Activated T-cell treated with anti-CD3 and anti-CD28 coated beads for 1 hour (primary cell): ENCODE results near the gene INSRR.

Experiments
- DNase-seq: peaks from one replicate; pipeline ENCODE4 v3.0.0-alpha.2; 2020; ENCODE audit warnings: low read depth

Gene INSRR

DNA sequence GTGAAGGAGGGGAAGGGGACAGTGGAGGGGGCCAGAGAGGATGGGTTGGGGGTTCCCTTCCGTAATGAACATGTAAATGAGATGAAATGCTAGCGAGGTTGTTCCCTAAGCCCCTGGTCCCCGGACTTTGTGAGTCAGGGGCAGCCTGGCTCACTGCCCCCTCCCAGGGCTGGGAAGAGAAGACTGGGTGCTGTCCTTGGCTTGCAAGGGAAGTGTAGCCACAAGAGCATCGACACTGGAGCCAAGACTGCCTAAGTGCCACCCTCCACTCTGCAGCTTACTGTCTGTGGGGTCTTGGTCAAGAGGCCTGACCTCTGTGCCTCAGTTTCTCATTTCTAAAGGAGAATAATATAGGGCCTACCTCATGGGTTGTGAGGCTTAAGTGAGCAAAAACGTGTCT is 35.1 kb upstream of the INSRR start:
- DNase-seq, result no peak

- no peak for DNase-seq
Observed at GRCh38 chr1:156893048-156893953, 34.4 kb upstream of the INSRR start, which contains the start of gene PEAR1. Gene PEAR1 (plus strand): TSS chr1:156893718. CDS start chr1:156903927, 10,209 bp downstream.

DNA sequence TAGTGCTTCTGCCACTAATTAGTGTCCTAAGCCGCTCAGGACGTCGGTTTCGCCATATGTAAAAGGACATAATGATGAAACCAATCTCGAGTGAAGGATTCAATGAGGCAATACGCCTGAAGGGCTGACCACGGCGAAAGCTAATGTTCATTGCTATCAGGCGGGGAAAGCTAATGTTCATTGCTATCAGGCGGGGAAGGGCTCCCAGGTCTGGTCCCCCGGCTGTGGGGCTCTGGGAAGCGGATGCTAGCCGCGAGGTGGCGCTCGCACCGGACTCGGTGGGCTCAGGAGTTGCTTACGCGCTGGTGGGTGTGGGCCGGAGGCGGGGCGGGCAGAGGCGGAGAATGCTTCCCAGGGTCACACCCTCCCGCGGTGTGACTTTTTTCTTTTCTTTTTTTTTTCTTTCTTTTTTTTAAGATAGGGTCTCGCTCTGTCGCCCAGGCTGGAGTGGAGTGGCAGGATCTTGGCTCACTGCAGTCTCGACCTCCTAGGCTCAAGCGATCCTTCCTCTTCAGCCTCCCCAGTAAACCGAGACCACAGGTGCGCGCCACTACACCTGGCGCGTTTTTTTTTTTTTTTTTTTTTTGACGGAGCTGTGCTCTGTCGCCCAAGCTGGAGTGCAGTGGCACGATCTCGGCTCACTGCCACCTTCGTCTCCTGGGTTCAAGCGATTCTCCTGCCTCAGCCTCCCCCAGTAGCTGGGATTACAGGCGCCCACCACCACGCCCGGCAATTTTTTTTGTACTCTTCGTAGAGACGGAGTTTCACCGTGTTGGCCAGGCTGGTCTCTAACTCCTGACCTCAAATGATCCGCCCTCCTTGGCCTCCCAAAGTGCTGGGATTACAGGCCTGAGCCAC is 33.5 kb upstream of the INSRR start:
- DNase-seq, result peak; percentile 83

DNA sequence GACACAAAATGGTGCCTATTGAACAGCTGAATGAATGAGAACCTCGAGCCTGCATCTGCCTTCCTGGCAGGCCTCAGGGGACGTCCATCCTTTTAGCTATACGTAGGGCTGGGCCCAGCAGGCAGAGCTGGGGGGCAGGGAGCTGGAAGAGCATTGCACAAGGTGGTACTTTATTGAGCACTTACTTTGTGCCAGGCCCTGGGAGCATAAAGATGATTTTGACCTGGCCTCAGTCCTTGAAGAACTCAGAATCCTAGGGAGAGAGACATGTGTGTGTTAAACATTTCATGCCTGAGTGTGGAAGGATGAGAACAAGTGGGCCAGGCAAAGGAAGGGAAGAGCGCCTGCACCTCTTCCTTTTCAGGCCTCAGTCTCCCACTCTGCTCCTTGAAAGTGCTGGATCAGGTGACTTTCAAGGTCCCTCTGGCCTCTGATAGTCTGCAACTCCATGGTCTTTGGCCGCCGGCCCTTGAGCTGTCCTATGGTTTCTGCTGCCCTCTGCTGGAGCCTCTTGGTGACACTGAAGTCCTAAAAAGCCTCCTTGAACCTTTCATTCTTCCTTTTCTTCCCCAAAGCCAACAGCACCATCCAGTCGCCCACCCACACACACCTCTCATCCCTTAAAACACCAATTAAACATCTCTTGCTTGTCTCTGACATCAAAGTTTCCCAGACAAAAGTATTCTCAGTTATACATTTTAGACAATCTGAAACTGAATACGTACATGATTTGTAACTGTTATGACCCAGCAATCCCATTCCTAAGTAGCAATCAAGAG is 31.1 kb upstream of the INSRR start:
- DNase-seq, result peak; percentile 55

- DNase-seq, result no peak
Observed at GRCh38 chr1:156887734-156888133, 28.8 kb upstream of the INSRR start.

GRCh38 chr1:156887317-156887716 is 28.4 kb upstream of the INSRR start:
- DNase-seq, result no peak

DNA sequence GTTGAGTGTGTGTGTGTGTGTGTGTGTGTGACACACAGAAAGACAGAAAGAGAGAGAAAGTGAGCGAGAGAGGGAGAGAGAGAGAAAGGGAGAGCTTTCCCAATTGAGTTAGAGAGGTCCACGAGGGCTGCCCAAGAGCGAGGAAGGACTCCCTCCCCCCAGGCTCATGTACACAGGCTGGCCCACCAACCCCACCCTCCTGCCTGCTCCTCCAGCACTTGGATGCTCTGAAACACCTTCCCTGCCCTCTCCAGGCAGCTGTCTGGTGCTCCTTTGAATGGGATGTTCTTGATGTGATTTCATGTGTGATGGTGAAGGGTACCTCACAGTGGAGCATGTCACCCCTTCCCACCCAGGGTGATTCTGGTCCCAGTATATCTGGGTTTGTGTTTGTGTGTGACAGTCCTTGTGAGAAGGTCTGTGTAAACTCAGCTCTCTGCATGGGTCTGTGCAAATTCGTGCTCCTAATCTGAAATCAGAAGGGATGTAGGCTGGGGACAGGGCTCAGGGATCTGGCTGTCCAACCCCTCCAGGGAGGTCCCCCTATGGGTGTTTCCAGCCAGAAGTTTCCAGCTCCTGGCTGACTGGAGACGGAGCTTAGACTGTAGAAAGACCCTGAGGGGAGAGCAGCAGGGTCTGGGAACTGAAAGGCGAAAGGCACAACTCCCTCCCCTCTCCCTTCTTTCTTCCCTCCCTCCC is 27.8 kb upstream of the INSRR start:
- no peak for DNase-seq

GRCh38 chr1:156885880-156886355 is 27.0 kb upstream of the INSRR start:
- no peak for DNase-seq

GRCh38 chr1:156885314-156885713 is 26.4 kb upstream of the INSRR start:
- DNase-seq, result no peak

DNA sequence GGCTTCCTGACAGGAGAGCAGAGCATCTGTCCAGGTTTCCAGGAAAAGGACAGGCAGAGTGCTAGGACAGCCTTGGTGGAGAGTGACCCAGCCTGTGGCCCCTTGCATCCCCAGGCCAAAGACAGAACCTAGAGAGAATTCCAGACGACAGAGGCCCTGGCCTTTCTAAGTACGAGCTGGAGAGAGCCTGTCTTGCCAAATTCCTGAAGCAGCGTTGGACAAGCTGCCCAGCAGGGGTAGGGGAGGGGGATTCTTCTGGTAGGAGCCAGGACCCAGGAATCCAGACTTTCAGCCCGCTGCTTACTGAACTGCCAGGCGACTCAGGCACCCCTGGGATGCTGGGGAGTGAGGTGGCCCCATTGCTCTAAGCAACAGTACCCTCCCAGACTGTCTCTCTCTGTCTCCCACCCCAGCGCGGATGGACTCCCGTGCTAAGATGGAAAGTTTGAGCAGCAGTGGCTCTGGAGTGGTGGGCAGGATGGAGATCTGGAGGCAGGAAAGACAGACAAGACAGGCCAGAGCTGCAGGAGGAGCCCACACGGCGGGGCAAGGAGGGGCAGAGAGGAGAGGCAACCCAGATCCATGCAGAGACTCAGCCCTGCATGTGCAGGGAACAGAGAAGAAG is 25.8 kb upstream of the INSRR start:
- DNase-seq, result no peak

- DNase-seq, result no peak
Observed at GRCh38 chr1:156883919-156884318, 25.0 kb upstream of the INSRR start.

- DNase-seq, result no peak
Observed at GRCh38 chr1:156882543-156882942, 23.6 kb upstream of the INSRR start.

- DNase-seq, result no peak
Observed at GRCh38 chr1:156881663-156882062, 22.7 kb upstream of the INSRR start.

- DNase-seq, result no peak
Observed at GRCh38 chr1:156881101-156881500, 22.2 kb upstream of the INSRR start.

DNA sequence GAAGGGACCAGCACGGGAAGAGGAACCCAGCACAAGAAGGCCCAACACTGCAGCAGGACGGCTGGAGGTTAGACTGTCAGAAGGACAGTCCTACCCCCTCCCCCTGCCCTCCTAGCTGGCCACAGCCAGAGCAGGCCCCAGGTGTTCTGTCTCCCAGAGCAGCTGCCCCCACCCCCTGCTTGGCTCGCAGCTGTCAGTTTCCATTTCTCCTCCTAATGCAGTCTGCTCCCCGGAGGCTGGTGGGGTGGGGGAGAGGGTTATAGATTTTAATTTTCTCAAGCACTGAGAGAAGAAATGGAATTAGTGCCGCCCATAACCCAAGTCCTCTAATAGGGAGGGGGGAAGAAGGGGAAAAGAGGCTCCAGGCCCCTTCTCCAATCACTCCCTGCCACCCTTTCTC is 21.6 kb upstream of the INSRR start:
- DNase-seq, result no peak

- no peak for DNase-seq
Observed at GRCh38 chr1:156879876-156880275, 21.0 kb upstream of the INSRR start.

DNA sequence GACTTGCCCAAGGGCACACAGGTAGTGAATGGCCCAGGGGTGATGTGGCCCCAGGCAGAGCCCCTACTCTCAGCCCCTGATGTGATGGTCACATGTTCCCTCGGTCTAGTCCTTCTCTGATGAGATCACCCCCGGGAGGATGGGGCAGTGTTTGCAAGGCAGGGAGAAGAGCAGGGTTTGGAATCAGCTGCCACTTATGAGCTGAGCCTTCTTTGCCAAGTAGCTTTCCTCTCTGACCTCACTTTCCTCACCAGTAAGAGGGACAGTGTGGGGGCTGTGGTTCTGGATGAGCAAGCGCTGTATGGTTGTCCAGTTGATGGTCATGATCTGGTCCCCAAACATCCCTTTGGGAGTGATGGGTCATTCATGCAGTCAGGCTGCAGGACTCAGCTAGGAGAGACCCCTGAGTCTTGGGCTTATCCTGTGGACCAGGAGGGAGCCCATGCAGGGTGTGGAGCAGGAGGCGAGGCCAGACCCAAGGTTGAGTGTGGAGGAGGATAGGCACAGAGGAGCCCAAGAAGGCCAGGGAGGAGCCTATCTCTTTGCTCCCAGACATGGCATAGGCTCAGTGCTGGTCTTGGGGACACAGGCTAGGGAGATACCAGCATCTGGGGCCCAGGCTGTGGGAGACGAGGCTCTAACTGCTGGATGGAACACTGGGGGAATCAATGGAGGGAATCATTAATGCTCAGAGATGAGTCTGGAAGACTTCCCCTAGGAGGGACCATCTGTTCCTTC is 18.7 kb upstream of the INSRR start:
- no peak for DNase-seq

DNA sequence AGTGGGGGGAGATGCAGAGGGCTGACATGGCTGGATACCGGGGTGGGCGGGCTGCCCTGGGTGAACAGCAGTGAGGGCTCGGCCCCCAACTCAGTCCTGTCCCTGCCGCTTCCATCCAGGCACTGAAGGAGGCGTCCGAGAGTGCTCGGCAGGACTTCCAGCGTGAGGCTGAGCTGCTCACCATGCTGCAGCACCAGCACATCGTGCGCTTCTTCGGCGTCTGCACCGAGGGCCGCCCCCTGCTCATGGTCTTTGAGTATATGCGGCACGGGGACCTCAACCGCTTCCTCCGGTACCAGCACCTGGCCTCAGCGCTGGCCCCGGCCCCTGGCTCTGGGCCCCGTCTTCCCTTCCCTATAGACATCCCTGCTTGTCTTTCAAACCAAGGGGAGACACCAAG is 17.4 kb upstream of the INSRR start:
- no peak for DNase-seq

GRCh38 chr1:156875341-156875615 is 16.4 kb upstream of the INSRR start:
- DNase-seq, result no peak

- DNase-seq, result no peak
Observed at GRCh38 chr1:156874572-156875340, 15.8 kb upstream of the INSRR start.
